ENCODE measurements around the gene PDE4D.

- TF ChIP-seq CTCF (IDR thresholded peaks at IDR 0.05; ENCODE audit: insufficient read depth, low read depth, low read length) (no peak), EZH2 (IDR thresholded peaks at IDR 0.05; ENCODE audit: insufficient read depth, low read length) (no peak)
Measured at GRCh38 chr5:59683311-59683710, 210.2 kb downstream of the PDE4D start.

Data from astrocyte (in vitro differentiated cells and primary cell).